Measurements from ENCODE around the gene FOSL1. TPM values are rescaled to one million over a fixed set of nuclear protein-coding genes. Genes with fewer than 3 reads are reported as not detected.

Gene FOSL1
- polyA plus RNA-seq, 3 donors: 2.5 to 28.2 (median 2.5) TPM

DNA sequence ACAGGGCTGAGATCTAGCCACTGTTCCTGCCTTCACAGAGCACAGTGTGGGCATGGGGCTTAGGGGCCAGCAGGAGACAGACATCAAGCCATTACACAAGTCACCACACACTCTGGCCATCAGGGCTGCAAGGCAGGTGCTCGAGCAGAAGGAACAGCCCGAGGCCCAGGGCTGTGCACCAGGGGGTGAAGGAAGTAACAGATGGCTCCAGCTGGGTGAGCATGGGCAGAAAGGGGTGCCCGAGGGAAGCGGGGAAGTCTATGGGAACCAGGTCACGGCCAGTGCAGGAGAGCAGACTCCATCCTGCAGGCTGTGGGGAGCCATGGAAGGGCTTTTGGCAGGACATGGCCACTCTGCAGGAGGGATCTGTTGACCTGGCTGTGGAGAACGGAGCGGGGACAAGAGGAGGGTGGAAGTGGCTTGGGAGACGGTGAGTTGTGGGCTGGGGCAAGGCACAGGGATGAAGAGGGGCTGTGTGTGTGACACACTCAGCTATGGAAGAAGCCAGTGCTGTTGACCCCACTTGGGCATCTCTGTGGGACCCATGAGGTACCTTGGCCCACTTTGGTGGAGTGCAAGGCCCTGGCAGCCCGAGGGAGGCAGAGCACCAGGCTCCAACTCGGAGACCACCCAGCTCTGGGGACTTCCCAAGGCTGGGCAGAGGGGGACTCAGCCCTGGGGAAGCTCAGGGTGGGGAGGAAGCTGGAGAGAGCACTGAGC, 15.1 kb upstream of the FOSL1 start:
- Mint-ChIP-seq H3K27ac (peak overlapping the region; percentile 25 to 88 (median 83)), H3K36me3 (peaks cover 6 to 8% of the 10 kb centered on the region in 2 donors), H3K4me1 (peaks cover 54% of the 10 kb centered on the region), H3K27me3 (ENCODE audit: low read depth in 3 of 3) (peaks cover 0 to 2% (median under 1%) of the 10 kb centered on the region in 3 donors), H3K9me3 (no peaks in the 10 kb centered on the region), H3K4me3 (peak overlapping the region; percentile 68 to 73)
- Histone ChIP-seq H3K4me2 (replicated peaks; ENCODE audit: extremely low read depth, low read length, poor library complexity, severe bottlenecking) (peak overlapping the region; percentile 68), H3K36me3 (replicated peaks in 1 of 2; ENCODE audit: control insufficient read depth in 1 of 2, insufficient read depth in 2 of 2, low read length in 2 of 2) (no peaks in the 10 kb centered on the region), H3K4me1 (ENCODE audit: control insufficient read depth in 1 of 2, insufficient read depth in 2 of 2, low read length in 2 of 2) (peaks cover 57 to 63% of the 10 kb centered on the region in 2 donors), H3K27ac (ENCODE audit: low read depth in 1 of 2, low read length in 2 of 2) (peak overlapping the region; percentile 48 to 85), H2AFZ (ENCODE audit: insufficient read depth, low read depth, low read length, poor library complexity, severe bottlenecking) (no peak overlapping the region), H3K27me3 (ENCODE audit: control insufficient read depth in 2 of 2, insufficient read depth in 2 of 2, low read length in 2 of 2) (no peaks in the 10 kb centered on the region), H3K4me3 (replicated peaks in 1 of 3; ENCODE audit: low read depth in 2 of 3, low read length in 3 of 3) (peak overlapping the region in 1 of 3 experiments; percentile 44), H3K9me3 (replicated peaks in 1 of 2; ENCODE audit: control insufficient read depth in 1 of 2, insufficient read depth in 1 of 2, low read length in 2 of 2) (no peaks in the 10 kb centered on the region), H3K9ac (ENCODE audit: insufficient read depth, low read length, poor library complexity, severe bottlenecking) (peak overlapping the region; percentile 24), H3K79me2 (ENCODE audit: insufficient read depth, low read length) (peaks cover 31% of the 10 kb centered on the region), H4K20me1 (ENCODE audit: insufficient read depth, low read length) (peaks cover 10% of the 10 kb centered on the region)
- 34% methylated on average over 8 of the region's 10 CpGs for WGBS (ENCODE audit: insufficient coverage)
- TF ChIP-seq, protein P1, sequence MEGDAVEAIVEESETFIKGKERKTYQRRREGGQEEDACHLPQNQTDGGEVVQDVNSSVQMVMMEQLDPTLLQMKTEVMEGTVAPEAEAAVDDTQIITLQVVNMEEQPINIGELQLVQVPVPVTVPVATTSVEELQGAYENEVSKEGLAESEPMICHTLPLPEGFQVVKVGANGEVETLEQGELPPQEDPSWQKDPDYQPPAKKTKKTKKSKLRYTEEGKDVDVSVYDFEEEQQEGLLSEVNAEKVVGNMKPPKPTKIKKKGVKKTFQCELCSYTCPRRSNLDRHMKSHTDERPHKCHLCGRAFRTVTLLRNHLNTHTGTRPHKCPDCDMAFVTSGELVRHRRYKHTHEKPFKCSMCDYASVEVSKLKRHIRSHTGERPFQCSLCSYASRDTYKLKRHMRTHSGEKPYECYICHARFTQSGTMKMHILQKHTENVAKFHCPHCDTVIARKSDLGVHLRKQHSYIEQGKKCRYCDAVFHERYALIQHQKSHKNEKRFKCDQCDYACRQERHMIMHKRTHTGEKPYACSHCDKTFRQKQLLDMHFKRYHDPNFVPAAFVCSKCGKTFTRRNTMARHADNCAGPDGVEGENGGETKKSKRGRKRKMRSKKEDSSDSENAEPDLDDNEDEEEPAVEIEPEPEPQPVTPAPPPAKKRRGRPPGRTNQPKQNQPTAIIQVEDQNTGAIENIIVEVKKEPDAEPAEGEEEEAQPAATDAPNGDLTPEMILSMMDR (IDR thresholded peaks at IDR 0.05): no peak
- no peak for DNase-seq
- intact Hi-C loops (cut with micrococcal nuclease): no loop called here

DNA sequence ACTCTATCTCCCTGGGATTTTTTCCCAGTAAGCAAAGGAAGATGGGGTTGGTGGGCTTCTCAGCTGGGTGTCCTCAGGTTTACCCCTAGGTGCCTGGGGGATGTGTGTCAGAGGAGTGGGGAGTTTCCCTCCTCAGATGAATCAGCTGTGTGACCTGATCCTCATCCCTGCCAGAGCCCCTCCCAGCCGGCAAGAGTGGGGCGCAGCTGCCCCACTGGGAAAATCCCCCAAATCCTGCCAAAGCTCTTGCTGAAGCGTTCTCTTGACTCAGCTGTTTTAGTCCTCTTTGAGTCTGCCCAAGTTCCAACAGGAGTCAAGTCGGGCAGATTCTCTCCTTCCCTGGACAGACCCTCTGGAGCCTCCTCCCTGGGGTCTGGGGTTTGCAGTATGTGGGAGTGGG, 12.7 kb upstream of the FOSL1 start:
- Histone ChIP-seq H3K36me3 (replicated peaks in 1 of 2; ENCODE audit: control insufficient read depth in 1 of 2, insufficient read depth in 2 of 2, low read length in 2 of 2) (no peaks in the 10 kb centered on the region), H3K4me2 (replicated peaks; ENCODE audit: extremely low read depth, low read length, poor library complexity, severe bottlenecking) (no peak overlapping the region), H4K20me1 (ENCODE audit: insufficient read depth, low read length) (peaks cover 10% of the 10 kb centered on the region), H3K4me3 (replicated peaks in 1 of 3; ENCODE audit: low read depth in 2 of 3, low read length in 3 of 3) (no peak overlapping the region), H3K27me3 (ENCODE audit: control insufficient read depth in 2 of 2, insufficient read depth in 2 of 2, low read length in 2 of 2) (no peaks in the 10 kb centered on the region), H3K27ac (ENCODE audit: low read depth in 1 of 2, low read length in 2 of 2) (no peak overlapping the region), H3K9ac (ENCODE audit: insufficient read depth, low read length, poor library complexity, severe bottlenecking) (no peak overlapping the region), H3K9me3 (replicated peaks in 1 of 2; ENCODE audit: control insufficient read depth in 1 of 2, insufficient read depth in 1 of 2, low read length in 2 of 2) (no peaks in the 10 kb centered on the region), H3K4me1 (ENCODE audit: control insufficient read depth in 1 of 2, insufficient read depth in 2 of 2, low read length in 2 of 2) (peaks cover 44 to 48% of the 10 kb centered on the region in 2 donors), H2AFZ (ENCODE audit: insufficient read depth, low read depth, low read length, poor library complexity, severe bottlenecking) (no peak overlapping the region), H3K79me2 (ENCODE audit: insufficient read depth, low read length) (peaks cover 12% of the 10 kb centered on the region)
- H3K36me3 Mint-ChIP-seq: peaks cover 6 to 8% of the 10 kb centered on the region in 2 donors
- TF ChIP-seq, protein P1 (IDR thresholded peaks at IDR 0.05): no peak
- intact Hi-C loops (cut with micrococcal nuclease): no loop called here
- peaks cover 0 to 6% (median 4%) of the 10 kb centered on the region in 3 donors for H3K27me3 Mint-ChIP-seq (ENCODE audit: low read depth in 3 of 3)
- H3K9me3 Mint-ChIP-seq: no peaks in the 10 kb centered on the region
- H3K4me3 Mint-ChIP-seq: no peak overlapping the region
- WGBS (ENCODE audit: insufficient coverage): 88% methylated on average over 3 of the region's 4 CpGs
- peaks cover 44% of the 10 kb centered on the region for H3K4me1 Mint-ChIP-seq
- peak in 1 of 3 donors; percentile 76 for DNase-seq
- H3K27ac Mint-ChIP-seq: peak overlapping the region in 1 of 7 donors; percentile 77
